ENCODE results near the gene GRAMD1B.
"Not testable (repeated sequence)": the region's sequence is repeated elsewhere in the genome, so short reads cannot be mapped to it uniquely, and the experiment has no call there.

Gene GRAMD1B

DNA sequence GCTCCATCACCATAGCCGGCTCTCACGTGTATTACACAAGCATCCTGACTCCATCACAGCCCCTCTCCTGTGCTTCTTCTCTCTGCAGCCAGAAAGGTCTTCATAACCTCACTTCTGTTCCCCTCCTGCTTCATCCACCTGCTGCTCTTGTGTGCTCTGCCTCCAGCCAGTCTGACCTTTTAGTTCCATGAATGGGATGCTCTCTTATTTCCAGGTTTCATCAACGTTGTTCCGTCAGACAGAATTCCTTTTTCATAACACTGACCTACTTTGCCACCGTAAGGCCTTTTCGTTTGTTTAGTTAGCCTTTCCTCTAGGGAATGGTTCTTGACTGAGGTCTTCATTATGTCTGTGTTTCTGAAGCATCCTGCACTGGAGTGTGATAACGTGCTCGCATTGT is 18.8 kb downstream of the GRAMD1B start:
- DNase-seq, result no peak

DNA sequence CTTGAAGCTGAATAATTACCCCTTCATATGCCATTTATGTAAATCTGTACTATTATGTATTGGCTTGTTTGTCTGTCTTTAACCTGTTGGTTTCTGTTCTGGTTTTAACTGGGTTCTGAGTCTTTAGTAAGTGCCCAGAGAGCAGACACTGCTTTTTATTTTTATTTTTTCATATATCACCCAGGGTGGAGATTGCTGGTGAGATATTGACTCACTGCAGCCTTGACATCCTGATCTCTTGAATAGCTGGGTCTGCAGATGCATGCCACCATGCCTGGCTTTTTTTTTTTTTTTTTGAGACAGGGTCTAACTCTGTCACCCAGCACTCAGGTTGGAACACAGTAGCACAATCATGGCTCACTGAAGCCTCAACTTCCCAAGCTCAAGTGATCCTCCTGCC is 19.4 kb downstream of the GRAMD1B start:
- no peak for DNase-seq

DNA sequence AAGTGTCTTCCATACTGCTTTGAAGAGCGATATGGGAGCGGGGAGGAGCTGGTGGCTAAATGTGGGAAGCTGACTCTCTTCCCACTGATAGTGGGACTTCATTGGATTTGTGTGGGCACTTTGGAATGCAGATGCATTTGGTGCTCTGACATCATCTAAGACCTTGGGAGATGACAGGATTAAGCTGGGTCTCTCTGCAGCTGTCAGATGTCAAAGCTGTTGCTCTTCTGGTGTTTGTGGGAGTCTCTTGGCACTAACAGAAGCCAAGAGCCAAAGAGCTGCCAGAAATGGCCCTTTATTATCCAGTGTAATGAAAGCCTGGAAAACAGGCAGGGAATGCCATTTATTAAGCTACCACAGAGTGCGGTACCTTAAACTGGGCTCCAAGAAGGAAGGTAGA is 20.6 kb downstream of the GRAMD1B start:
- DNase-seq, result no peak

DNA sequence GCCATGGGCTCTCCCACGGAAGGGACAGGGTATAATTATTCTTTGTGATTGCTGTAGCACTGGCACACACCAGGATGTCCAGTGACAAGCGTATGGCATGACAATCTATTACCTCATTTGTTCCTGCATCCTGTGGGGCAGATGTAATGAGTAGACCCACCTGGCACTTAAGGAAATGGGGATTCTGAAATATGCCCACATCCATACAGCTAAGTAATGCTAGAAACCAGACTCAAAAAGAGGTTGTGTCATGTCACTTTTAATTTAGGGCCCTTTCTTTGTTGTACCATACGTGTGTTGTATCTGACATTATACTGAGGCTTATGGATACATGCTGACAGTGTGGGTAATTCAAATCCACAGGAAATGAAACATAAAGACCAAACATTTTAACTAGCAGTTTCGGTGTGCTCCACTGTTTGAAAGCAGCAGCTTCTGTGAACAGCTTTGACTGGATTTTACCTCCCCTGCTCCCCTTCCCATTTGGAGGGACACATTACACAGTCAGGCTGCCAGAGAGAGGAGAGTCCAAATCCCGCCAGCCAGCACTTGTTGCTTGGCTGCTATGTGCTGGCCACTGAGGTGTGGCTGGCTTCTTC is 21.2 kb downstream of the GRAMD1B start:
- no peak for DNase-seq

DNA sequence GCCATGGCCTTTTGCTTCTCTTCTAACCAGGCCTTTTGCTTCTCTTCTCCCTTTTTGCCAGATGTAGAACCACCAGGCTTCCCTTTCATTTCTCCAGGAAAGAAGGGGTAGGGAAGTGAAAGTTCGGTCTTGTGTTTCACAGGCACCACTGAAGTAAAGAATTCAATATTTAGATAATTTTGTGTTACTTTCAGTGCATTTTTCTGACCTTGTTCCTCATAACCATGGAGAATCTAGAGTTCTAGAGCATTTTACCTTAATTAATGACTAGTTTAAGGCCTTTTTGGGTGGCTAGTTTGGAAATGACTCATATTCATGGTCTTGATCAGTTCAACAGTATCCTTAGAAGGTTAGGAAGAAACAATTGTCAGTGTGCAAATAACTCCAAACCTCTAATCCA is 22.7 kb downstream of the GRAMD1B start:
- DNase-seq, result peak; percentile 59 to 73 (median 63)

DNA sequence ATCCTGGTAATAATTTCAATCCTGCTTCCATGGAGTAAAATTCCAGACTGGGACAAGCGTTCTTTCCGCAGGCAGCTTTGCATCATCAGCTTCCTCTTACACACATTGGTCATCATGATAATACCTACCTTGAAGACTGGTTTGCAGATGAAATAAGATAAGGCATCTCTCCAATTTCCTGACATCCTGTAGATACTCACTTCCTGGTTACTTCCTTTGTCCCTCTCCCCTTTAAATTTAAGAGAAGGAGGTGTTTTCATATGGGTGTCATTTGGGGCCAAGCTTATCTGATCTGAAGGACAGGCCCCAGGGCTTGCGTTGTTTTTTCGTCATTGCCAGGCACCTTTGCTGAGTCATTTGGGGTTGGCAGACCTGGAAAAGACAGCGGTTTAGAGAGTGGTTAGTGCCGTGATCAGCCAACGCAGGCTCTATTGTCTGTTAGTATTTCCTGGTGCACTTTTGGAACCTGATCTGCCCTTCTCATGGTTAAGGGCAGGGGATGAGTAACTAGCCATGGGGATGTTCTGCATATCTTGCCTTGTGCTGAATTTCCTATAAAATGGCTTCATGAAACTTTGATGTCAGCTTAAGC is 24.1 kb downstream of the GRAMD1B start:
- peak in 1 of 3 donors; percentile 23 for DNase-seq

DNA sequence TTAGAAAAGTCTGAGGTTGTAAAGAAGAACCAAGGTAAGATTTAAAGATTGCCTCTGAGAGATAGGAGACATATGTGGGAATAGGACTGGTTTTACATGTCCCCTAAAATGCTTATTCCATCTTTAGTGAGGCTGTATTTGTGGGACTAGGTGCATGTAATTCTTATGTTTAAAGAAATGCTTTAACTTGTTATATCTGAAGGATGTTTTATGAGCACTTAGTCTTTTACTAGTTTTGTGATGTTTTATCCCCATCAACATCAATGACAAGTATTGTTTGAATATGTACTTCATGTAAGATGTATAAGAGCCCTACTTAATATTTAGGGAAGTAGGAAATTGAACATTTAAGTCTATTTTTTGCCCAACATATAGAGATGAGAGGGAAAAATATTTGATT is 24.7 kb downstream of the GRAMD1B start:
- DNase-seq, result no peak

DNA sequence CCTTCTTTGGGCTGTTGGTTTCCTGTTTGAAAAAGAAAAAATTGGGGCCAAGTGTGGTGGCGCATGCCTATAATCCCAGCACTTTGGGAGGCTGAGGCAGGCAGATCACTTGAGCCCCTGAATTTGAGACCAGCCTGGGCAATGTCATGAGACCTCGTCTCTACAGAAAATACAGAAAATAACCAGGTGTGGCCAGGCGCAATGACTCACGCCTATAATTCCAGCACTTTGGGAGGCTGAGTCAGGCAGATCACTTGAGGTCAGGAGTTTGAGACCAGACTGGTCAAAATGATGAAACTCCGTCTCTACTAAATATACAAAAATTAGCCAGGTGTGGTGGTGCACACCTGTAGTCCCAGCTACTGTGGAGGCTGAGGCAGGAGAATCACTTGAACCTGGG is 26.4 kb downstream of the GRAMD1B start:
- not testable (repeated sequence) for DNase-seq

DNA sequence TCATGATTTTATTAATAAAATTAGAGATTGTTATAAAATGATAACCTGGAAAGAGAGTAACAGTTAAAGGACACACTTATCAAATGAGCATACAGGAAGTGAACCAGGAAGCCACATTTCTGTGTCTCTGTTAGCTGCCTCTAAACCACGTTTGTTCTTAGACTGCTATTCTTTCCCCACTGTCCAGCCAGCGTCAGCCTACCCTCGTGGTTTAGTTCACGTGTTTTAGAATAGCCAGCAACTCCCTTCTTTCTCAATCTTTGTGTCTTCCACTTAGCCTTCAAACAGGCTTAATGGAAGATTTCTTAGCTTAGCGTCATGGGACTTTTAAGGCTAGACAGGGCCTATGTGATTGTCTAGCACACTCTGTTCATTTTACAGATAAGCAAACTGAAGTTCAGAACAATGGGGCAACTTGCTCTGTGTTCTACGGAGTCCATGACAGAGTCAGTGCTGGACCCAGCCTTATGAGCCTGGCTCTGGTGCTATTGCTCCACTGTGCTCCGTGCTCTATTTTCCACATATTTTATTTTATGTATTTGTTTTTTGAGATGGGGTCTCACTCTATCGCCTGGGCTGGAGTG is 27.2 kb downstream of the GRAMD1B start:
- DNase-seq, result peak; percentile 79 to 88 (median 85)

DNA sequence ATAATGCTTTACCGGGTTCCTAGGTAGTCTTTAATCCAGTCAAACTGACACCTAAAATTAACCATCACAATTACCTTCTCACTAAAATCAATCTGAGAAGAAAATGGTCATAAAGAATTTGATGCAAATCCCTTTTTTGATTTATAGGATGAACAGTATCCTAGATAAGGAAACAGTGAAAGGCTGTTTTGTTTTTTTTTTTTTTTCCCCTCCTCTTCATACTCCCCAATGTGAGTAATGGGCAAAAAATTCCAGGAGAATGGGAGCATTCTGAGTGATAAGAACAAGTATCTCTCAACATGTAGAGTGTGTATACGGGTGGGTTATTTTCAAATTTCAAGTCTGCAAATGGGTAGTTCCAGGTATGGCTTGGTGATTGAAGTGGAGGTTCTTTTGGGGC is 28.4 kb downstream of the GRAMD1B start:
- DNase-seq, result no peak

DNA sequence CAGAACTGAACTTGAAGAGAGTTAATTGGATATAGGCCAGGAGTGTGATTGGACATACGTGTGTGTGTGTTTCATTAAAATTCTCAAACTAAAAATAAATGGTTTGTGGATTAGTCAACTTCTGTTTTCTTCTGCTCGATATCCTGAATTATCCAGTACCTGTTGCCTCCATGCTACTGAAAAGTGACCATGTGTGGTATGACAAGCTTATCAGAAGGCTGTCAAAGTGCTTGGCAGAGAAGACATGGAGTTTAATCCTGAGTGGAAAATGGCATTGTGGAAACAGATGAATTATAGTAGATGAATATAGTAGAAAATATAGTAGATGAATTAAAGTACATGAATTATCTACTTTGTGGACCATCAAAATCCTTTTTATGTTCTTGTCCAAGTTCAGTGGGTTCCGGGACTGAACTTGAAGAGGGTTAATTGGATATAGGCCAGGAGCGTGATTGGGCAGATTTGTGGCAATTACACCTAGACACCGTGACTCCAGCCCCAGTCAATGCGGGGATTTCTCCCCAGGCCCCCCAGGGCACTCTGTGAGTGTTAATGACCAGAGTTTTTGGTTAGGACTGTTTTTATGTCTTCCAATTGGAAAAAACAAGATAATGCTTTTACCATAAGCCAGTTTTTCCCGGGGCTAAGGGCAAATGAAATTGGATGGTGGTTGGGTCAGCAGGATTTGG is 30.1 kb downstream of the GRAMD1B start:
- DNase-seq, result no peak

DNA sequence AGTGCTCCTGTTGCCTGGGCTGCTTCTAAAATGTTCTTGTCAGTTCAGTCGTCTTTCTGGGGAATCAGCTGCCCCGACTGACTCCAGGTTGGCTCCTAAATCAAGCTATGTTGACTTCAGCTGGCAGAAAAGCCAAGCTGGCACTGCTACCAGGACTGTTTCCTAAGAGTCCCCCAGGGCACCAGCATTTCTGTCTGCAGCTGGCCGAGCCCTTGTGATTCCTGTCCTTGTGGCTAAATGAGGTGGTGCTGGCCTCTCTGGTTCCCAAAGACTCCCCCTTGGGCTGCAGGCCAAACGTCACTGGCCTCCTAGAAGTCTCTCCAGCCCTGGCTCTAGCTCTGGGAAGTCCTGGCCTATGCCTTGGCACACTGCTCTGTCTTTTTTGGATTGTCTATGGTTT is 31.1 kb downstream of the GRAMD1B start:
- DNase-seq, result no peak

DNA sequence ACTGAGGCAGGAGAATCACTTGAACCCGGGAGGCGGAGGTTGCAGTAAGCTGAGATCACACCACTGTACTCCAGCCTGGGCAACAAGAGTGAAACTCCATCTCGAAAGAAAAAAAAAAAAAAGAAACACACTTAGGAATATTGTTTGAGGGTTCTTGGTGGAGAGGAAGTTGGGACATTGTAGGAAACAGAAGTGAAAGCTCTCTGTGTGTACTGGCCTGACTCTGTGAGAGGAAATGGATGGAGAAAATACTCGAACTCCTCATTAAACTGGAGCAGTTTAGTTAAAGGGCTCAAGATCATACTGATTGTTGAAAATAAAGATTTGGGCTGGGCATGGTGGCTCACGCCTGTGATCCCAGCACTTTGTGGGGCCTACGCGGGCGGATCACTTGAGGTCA is 35.6 kb downstream of the GRAMD1B start:
- DNase-seq, result peak; percentile 51 to 82 (median 76)

DNA sequence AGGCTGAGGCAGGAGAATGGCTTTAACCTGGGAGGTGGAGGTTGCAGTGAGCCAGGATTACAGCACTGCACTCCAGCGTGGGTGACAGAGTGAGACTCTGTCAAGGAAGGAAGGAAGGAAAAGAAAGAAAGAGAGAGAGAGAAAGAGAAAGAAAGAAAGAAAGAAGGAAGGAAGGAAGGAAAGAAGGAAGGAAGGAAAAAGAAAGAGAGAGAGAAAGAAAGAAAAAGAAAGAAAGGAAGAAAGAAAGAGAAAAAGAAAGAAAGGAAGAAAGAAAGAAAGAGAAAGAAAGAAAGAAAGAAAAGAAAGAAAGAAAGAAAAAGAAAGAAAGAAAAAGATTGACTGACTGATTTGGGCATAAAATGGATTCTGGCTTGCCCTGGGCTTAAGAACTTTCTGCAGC is 36.1 kb downstream of the GRAMD1B start:
- not testable (repeated sequence) for DNase-seq

DNA sequence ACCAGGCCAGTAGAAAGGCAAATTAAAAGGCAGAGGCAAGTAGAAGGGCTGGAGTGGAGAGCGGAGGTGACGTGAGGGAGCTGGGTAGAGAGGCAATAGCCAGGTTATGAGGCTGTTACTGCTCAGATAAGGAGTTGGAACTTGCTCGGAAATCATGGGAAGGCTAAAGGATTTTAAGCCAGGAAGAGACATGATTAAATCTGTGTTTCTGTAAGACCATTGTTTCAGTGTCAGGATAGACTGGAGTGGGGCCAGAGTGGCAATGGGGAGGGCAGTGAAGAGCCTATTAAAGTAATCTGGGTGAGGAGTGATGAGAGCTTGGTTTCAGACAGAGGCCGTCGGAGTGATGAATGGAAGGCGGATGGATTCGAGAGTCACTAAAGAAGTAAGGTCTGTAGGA is 39.0 kb downstream of the GRAMD1B start:
- no peak for DNase-seq

DNA sequence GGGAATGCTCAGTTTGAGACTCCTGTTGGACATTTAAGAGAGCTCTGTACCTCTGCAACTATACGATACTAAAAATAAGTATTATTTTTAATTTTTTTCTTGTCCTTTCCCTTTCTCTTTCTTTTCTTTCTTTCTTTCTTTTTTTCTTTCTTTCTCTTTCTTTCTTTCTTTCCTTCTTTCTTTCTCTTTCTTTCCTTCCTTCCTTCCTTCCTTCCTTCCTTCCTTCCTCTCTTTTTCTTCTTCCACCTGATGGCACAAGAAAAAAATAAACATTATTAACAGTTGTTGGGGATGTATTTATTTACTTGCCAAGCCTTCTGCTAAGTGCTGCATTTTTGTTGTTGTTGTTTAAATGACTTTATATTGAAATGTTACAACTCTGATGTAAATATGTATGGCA is 39.5 kb downstream of the GRAMD1B start:
- no peak for DNase-seq

DNA sequence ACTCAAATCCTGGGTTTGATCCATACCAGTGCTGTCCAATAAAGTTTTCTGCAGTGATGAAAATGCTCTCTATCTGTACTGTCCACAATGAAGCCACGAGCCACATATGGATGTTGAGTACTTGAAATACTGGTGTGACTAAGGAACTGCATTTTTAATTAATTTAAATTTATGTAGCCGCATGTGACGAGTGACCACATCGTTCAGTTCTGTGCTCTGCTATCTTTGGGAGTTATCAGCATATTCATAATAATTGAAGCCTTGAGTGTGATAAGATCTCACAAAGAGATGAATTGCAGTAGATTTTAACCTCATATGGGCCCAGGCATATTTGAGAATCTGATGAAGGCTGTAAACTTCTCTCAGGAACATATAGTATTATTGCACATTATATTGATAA is 40.8 kb downstream of the GRAMD1B start:
- DNase-seq, result no peak

DNA sequence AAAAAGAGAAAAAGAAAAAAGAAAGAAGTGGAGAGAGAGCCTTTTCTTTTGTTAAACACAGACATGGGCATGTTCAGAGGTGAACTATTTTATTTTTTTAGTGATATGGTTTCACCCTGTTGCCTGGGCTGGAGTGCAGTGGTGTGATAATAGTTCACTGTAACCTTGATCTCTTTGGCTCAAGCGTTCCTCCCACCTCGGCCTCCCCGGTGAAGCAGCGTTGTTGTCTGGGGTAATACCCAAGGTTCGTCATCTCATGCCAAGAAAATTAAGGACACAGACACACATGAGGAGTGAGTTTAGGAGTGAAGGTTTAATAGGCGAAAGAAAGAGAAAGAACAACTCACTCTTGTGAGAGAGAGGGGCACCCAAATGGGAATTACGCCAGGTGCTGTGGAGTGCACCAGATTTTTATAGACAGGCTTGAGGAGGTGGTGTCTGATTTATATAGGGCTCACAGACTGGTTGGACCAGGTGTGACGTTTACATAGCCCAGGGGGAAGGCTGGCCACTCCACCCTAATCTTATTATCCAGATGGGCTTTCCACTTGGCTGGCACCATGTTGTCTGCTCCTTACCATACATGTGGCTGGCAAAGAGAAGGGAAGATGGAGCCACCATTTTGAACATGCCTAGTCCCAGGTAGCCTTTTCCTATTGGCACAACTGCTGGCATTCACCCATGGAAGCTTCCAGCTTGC is 42.3 kb downstream of the GRAMD1B start:
- DNase-seq, result no peak

DNA sequence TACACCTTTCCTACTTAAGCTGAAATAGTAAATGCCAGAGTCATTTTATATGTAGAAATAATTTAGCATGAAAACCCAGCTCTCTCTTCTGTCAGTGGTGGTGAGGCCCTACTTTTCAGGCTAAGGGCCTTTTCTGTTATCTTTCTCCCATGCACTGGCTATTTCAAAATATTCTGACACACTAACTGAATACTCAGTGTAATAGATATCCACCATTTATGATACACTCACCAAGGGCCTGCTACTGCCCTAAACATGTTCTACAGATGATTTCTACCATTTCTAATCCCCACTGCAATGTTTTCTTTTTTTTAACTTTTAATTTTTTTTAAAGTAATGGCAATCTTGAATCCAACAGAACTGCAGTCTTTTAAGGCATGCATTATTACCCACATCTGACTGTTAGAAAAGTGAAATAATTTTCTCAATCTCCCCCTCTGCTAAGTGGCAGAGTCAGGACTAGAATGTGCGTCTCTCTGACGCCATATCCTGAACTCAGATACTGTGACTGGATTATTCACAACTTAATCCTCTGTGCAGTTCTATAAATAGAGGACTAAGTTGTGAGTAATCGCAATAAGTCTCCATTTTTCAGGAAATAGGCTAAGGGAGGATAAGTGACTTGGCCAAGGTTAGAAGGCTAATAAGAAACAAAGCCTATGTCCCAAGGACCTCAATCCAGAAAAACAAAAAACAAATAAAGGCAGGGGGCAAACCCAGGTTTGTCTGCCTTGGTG is 44.0 kb downstream of the GRAMD1B start:
- peak; percentile 67 to 87 (median 84) for DNase-seq

DNA sequence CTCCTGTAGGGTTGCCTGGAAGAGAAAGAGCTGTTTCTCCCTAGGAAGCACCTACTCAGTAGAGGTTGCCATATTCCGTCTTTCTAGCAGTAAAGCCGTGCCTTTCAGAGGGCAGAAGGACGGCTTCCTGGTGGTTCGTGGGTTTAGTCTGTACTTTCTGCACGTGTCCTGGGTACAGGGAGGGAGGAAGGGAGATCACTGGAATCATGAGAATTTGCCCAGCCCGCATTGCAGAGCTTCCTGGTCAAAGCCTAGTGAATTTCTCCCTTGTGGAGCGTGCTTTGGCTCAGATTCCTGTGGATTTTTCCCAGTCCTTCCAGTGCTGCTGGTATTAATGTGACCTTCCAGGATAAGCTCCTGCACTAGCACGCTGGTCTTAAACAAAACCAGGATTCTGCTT is 44.9 kb downstream of the GRAMD1B start:
- no peak for DNase-seq

DNA sequence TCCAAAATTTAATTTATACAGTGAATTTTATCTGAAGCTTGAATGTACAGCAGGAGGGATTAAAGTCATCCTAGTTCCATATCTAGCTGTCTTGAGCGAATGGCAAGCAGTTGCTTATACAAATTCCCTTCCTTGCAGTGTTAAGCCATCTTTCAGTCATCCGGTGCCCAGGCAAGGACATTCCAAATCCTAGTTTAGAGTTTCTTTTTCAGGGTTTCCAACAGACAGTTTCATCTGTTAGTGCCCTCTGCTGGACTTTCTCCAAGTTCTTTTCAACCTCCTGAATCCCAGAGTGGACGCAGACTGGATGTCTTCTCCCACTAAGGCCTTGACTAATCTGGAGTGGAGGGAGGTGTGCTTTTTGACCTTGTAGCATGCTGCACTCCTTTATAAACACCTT is 45.4 kb downstream of the GRAMD1B start:
- DNase-seq, result peak; percentile 52 to 63 (median 62)

DNA sequence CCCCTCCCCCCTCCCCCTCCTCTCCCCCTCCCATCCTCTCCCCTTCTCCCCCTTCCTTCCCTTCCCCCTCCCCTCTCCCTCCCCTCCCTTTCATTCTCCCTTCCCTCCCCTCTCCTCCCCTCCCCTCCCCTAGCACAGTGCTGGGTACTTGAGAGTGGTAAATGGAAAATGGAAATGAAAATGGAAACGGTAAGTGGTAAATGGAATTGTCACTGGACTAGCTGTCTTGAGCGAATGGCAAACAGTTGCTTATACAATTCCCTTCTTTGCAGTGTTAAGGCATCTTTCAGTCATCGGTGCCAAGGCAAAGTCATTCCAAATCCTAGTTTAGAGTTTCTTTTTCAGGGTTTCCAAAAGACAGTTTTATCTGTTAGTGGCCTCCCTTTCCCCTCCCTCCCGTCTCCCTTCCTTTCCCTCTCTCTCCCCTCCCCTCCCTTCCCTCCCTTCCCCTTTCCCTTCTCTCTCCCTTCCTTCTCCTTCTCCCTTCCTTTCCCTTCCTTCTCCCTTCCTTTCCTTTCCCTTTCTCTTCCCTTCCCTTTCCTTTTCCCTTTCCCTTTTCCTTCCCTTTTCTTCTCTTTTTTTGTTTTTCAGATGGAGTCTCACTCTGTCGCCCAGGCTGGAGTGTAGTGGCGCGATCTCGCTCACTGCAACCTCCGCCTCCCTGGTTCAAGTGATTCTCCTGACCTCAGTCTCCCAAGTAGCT is 47.3 kb downstream of the GRAMD1B start:
- peak in 1 of 3 donors; percentile 30 for DNase-seq
